Adrenal gland (tissue), 5 donors: Measurements from ENCODE around the gene LRRC74A.

Source experiments
- POLR2A ChIP-seq, 2 donors: fragments of 450-650 bp; IDR thresholded peaks; one replicate each; pipeline ENCODE4 v1.6.1; 2017; ENCODE audit warnings: antibody characterized with exemption in 2 of 2, mild to moderate bottlenecking in 2 of 2, moderate library complexity in 1 of 2
- TF ChIP-seq, protein P1 (sequence below), 6 experiments: fragments of 450-650 bp in 4 of 6; fragments of 200-600 bp in 2 of 6; sonication (generic) in 1 of 6; IDR thresholded peaks; 1 replicate in 5 of 6; 2 replicates in 1 of 6; pipeline versions ENCODE4 v1.5.1 to v1.8.0; 2016 to 2021; ENCODE audit warnings: antibody characterized with exemption in 6 of 6, mild to moderate bottlenecking in 2 of 6, moderate library complexity in 1 of 6
- donor health status: DM: no; HTN: no; CAD: no.

- TF ChIP-seq POLR2A (IDR thresholded peaks at IDR 0.05) = no peak
- TF ChIP-seq, protein P1, sequence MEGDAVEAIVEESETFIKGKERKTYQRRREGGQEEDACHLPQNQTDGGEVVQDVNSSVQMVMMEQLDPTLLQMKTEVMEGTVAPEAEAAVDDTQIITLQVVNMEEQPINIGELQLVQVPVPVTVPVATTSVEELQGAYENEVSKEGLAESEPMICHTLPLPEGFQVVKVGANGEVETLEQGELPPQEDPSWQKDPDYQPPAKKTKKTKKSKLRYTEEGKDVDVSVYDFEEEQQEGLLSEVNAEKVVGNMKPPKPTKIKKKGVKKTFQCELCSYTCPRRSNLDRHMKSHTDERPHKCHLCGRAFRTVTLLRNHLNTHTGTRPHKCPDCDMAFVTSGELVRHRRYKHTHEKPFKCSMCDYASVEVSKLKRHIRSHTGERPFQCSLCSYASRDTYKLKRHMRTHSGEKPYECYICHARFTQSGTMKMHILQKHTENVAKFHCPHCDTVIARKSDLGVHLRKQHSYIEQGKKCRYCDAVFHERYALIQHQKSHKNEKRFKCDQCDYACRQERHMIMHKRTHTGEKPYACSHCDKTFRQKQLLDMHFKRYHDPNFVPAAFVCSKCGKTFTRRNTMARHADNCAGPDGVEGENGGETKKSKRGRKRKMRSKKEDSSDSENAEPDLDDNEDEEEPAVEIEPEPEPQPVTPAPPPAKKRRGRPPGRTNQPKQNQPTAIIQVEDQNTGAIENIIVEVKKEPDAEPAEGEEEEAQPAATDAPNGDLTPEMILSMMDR (IDR thresholded peaks at IDR 0.05) = no peak
Observed at GRCh38 chr14:76836029-76836630, 9.9 kb downstream of the LRRC74A start.
